ENCODE data around the gene COMMD9. TPM values are rescaled to one million over a fixed set of nuclear protein-coding genes. Genes with fewer than 3 reads are reported as not detected.

The COMMD9 gene
- total RNA-seq, 3 donors from 2014 or later (not counting 1 experiment from before 2014, with no cell fraction given) = 64.6 to 79.1 (median 74.0) TPM

DNA sequence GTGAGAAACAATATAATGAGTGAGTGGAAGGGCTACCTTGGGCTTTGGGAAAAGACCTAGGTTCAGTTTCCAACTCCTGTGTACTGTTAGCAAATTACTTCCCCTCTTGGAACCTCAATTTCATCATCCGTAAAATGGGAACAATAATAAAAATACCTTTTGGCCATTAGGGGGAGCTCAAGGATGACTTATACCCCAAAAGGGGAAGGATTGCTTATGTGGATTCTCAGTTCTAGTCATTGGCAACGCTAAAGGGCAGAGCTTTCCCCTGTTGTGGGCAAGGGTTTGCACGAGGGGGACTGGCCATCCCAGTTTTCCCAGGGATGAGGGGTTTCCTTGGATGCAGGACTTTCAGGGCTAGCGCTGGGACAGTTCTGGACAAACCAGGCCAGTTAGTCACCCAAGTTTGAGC lies 3.1 kb upstream of the COMMD9 start:
- TF ChIP-seq, protein P1, sequence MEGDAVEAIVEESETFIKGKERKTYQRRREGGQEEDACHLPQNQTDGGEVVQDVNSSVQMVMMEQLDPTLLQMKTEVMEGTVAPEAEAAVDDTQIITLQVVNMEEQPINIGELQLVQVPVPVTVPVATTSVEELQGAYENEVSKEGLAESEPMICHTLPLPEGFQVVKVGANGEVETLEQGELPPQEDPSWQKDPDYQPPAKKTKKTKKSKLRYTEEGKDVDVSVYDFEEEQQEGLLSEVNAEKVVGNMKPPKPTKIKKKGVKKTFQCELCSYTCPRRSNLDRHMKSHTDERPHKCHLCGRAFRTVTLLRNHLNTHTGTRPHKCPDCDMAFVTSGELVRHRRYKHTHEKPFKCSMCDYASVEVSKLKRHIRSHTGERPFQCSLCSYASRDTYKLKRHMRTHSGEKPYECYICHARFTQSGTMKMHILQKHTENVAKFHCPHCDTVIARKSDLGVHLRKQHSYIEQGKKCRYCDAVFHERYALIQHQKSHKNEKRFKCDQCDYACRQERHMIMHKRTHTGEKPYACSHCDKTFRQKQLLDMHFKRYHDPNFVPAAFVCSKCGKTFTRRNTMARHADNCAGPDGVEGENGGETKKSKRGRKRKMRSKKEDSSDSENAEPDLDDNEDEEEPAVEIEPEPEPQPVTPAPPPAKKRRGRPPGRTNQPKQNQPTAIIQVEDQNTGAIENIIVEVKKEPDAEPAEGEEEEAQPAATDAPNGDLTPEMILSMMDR (IDR thresholded peaks at IDR 0.05) = peak; percentile 78

DNA sequence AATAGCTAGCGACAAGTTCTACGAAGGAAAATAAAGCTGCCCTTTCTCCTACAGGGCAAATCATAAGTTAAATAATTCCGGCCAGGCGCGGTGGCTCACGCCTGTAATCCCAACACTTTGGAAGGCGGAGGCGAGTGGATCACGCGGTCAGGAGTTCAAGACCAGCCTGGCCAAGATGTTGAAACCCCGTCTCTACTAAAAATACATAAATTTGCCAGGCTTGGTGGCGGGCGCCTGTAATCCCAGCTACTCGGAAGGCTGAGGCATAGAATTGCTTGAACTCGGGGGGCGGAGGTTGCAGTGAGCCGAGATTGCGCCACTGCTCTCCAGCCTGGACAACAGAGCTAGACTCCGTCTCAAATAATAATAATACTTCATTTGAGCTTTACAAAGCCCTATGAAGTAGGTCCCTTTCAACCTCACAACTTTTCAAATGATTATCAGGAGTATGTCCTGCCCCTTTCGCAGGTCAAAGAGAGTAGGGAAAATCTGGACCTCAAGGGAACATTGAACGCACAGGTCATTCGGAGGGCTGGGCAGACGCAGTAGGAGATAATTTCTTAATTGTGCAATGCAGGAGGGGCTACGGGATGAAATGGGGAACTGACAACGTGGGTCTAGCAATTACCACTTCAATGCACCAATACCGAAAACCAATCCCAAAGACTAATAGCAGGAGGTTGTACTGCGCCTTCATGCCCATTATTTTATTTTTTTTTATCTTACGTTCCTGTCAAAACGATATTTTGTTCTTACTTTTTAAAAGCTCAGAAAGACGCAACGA lies 590 bp downstream of the COMMD9 start:
- Histone ChIP-seq H3K36me3 (ENCODE audit: control insufficient read depth, insufficient read depth, low read length) (no peaks in the 10 kb centered on the region), H3K27ac (ENCODE audit: low read length) (no peak overlapping the region), H3K4me3 (ENCODE audit: low read length) (peak overlapping the region; percentile 88), H3K4me1 (ENCODE audit: control insufficient read depth, insufficient read depth, low read length) (peaks cover 15% of the 10 kb centered on the region), H3K27me3 (ENCODE audit: control insufficient read depth, insufficient read depth, low read length) (no peaks in the 10 kb centered on the region), H3K9me3 (ENCODE audit: control insufficient read depth, insufficient read depth, low read length) (no peaks in the 10 kb centered on the region)
- H3K4me3 Mint-ChIP-seq = peak overlapping the region; percentile 97
- H3K4me1 Mint-ChIP-seq = peaks cover 37 to 38% of the 10 kb centered on the region in 2 donors
- no peaks in the 10 kb centered on the region for H3K9me3 Mint-ChIP-seq
- H3K27me3 Mint-ChIP-seq (ENCODE audit: low read depth in 2 of 2) = no peaks in the 10 kb centered on the region
- TF ChIP-seq, protein P1 (IDR thresholded peaks at IDR 0.05) = no peak
- H3K27ac Mint-ChIP-seq = peak overlapping the region; percentile 86 to 94
- no peaks in the 10 kb centered on the region for H3K36me3 Mint-ChIP-seq
- WGBS (ENCODE audit: insufficient coverage) = 47% methylated on average over 31 of the region's 31 CpGs
- DNase-seq (no peak), ATAC-seq (no peak)
- intact Hi-C loops (cut with micrococcal nuclease) = loop anchor here (5.0 kb wide), 1 partner anchor 626 kb away; the partner anchor contains the start of gene TRIM44

More for the DNA sequence above, 3.1 kb upstream of the COMMD9 start:
- H3K4me3 Mint-ChIP-seq = no peak overlapping the region
- ATAC-seq (peak; percentile 35 to 56 (median 37)), DNase-seq (peak in 1 of 2 donors; percentile 74)
- no peaks in the 10 kb centered on the region for H3K9me3 Mint-ChIP-seq
- Histone ChIP-seq H3K36me3 (ENCODE audit: control insufficient read depth, insufficient read depth, low read length) (no peaks in the 10 kb centered on the region), H3K4me1 (ENCODE audit: control insufficient read depth, insufficient read depth, low read length) (peaks cover 15% of the 10 kb centered on the region), H3K4me3 (ENCODE audit: low read length) (no peak overlapping the region), H3K27ac (ENCODE audit: low read length) (no peak overlapping the region), H3K27me3 (ENCODE audit: control insufficient read depth, insufficient read depth, low read length) (no peaks in the 10 kb centered on the region), H3K9me3 (ENCODE audit: control insufficient read depth, insufficient read depth, low read length) (no peaks in the 10 kb centered on the region)
- 21% methylated on average over 3 of the region's 4 CpGs for WGBS (ENCODE audit: insufficient coverage)
- H3K4me1 Mint-ChIP-seq = peaks cover 29 to 30% of the 10 kb centered on the region in 2 donors
- H3K27me3 Mint-ChIP-seq (ENCODE audit: low read depth in 2 of 2) = no peaks in the 10 kb centered on the region
- no peaks in the 10 kb centered on the region for H3K36me3 Mint-ChIP-seq
- no peak overlapping the region for H3K27ac Mint-ChIP-seq
- intact Hi-C loops (cut with micrococcal nuclease) = loop anchor here (1.0 to 2.0 kb wide), 6 partner anchors 186 to 455 kb away; partner anchors contain the start of gene TRAF6

- Mint-ChIP-seq H3K9me3 (peaks cover 0 to 3% of the 10 kb centered on the region in 2 donors), H3K4me3 (no peak overlapping the region), H3K27me3 (ENCODE audit: low read depth in 2 of 2) (no peaks in the 10 kb centered on the region), H3K27ac (no peak overlapping the region), H3K4me1 (peaks cover 26 to 32% of the 10 kb centered on the region in 2 donors), H3K36me3 (peaks cover 11% of the 10 kb centered on the region)
- Histone ChIP-seq H3K36me3 (ENCODE audit: control insufficient read depth, insufficient read depth, low read length) (peaks cover 19% of the 10 kb centered on the region), H3K4me1 (ENCODE audit: control insufficient read depth, insufficient read depth, low read length) (no peaks in the 10 kb centered on the region), H3K27me3 (ENCODE audit: control insufficient read depth, insufficient read depth, low read length) (no peaks in the 10 kb centered on the region), H3K27ac (ENCODE audit: low read length) (no peak overlapping the region), H3K9me3 (ENCODE audit: control insufficient read depth, insufficient read depth, low read length) (peaks cover 3% of the 10 kb centered on the region), H3K4me3 (ENCODE audit: low read length) (no peak overlapping the region)
- DNase-seq (no peak), ATAC-seq (no peak)
- TF ChIP-seq, protein P1 (IDR thresholded peaks at IDR 0.05) = no peak
- 92% methylated on average over 1 of the region's 1 CpG for WGBS (ENCODE audit: insufficient coverage)
- intact Hi-C loops (cut with micrococcal nuclease) = no loop called here
These were observed 6.3 kb downstream of the COMMD9 start for GRCh38 chr11:36282926-36283325.
